ENCODE results near the gene DIPK1A. TPM values are rescaled to one million over a fixed set of nuclear protein-coding genes. Genes with fewer than 3 reads are reported as not detected.
"Not testable (repeated sequence)": the region's sequence is repeated elsewhere in the genome, so short reads cannot be mapped to it uniquely, and the experiment has no call there.

The DIPK1A gene
- total RNA-seq, 3 donors from 2014 or later: 12.1 to 14.7 (median 14.4) TPM

DNA sequence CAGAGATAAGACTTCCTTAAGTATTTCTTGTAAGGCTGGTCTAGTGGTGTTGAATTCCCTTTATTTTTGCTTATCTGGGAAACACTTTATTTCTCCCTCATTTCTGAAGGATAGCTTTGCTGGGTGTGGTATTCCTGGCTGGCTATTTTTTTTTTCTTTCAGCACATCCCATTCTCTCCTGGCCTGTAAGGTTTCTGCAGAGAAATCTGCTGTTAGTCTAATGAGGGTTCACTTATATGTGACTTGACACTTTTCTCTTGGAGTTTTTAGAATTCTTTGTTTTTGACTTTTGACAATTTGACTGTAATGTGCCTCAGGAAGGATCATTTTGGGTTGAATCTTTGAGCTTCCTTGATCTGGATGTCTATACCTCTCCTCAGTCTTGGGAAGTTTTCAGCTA, 61.5 kb downstream of the DIPK1A start:
- intact Hi-C loops (cut with DNase I; ENCODE audit: low total_unique reads): no loop called here

DNA sequence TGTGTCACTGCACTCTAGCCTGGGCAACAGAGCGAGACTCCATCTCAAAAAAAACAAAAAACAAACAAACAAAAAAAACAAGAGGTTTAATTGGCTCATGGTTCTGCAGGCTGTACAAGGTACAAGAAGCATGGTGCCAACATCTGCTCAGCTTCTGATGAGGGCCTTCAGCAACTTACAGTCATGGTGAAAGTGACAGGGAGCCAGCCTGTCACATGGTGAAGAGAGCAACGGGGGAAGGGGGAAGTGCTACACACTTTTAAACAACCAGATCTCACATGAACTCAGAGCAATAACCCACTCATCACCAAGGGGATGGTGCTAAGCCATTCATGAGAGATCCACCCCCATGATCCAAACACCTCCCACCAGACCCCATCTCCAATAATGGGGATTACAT, 63.2 kb downstream of the DIPK1A start:
- H3K36me3 ChIP-seq; DNase-seq (ENCODE audit: low spot score in 2 of 2); H3K27me3 ChIP-seq; intact Hi-C loops (cut with DNase I; ENCODE audit: low total_unique reads); H3K4me3 ChIP-seq; H3K27ac ChIP-seq; H3K9me3 ChIP-seq; H3K4me1 ChIP-seq: not testable (repeated sequence)

More for the DNA sequence above, 61.5 kb downstream of the DIPK1A start:
- H3K27ac ChIP-seq: no peak overlapping the region
- no peak for DNase-seq (ENCODE audit: low spot score in 2 of 2)
- H3K4me3 ChIP-seq: no peak overlapping the region
- H3K4me1 ChIP-seq: no peaks in the 10 kb centered on the region
- H3K9me3 ChIP-seq: peaks cover 0 to 4% of the 10 kb centered on the region in 2 donors
- no peak for TF ChIP-seq POLR2A (IDR thresholded peaks at IDR 0.05)
- no peaks in the 10 kb centered on the region for H3K36me3 ChIP-seq
- no peaks in the 10 kb centered on the region for H3K27me3 ChIP-seq

GRCh38 chr1:92887465-92887864, 73.8 kb downstream of the DIPK1A start:
- Histone ChIP-seq H3K27ac (no peak overlapping the region), H3K36me3 (no peaks in the 10 kb centered on the region), H3K4me1 (no peaks in the 10 kb centered on the region), H3K27me3 (no peaks in the 10 kb centered on the region), H3K4me3 (no peak overlapping the region), H3K9me3 (peaks cover 0 to 6% of the 10 kb centered on the region in 2 donors)
- intact Hi-C loops (cut with DNase I; ENCODE audit: low total_unique reads): no loop called here
- DNase-seq (ENCODE audit: low spot score in 2 of 2): no peak
- TF ChIP-seq, protein P1, sequence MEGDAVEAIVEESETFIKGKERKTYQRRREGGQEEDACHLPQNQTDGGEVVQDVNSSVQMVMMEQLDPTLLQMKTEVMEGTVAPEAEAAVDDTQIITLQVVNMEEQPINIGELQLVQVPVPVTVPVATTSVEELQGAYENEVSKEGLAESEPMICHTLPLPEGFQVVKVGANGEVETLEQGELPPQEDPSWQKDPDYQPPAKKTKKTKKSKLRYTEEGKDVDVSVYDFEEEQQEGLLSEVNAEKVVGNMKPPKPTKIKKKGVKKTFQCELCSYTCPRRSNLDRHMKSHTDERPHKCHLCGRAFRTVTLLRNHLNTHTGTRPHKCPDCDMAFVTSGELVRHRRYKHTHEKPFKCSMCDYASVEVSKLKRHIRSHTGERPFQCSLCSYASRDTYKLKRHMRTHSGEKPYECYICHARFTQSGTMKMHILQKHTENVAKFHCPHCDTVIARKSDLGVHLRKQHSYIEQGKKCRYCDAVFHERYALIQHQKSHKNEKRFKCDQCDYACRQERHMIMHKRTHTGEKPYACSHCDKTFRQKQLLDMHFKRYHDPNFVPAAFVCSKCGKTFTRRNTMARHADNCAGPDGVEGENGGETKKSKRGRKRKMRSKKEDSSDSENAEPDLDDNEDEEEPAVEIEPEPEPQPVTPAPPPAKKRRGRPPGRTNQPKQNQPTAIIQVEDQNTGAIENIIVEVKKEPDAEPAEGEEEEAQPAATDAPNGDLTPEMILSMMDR (IDR thresholded peaks at IDR 0.05): no peak
- no peak for TF ChIP-seq POLR2AphosphoS5 (IDR thresholded peaks at IDR 0.05)
- TF ChIP-seq POLR2A (IDR thresholded peaks at IDR 0.05): no peak

- TF ChIP-seq POLR2A (IDR thresholded peaks at IDR 0.05) (no peak), POLR2AphosphoS5 (IDR thresholded peaks at IDR 0.05) (no peak)
- TF ChIP-seq, protein P1 (IDR thresholded peaks at IDR 0.05): no peak
- intact Hi-C loops (cut with DNase I; ENCODE audit: low total_unique reads): no loop called here
- no peaks in the 10 kb centered on the region for H3K36me3 ChIP-seq
Measured at GRCh38 chr1:92886886-92887419, 74.3 kb downstream of the DIPK1A start.

GRCh38 chr1:92884195-92884594, 77.1 kb downstream of the DIPK1A start:
- Histone ChIP-seq H3K27me3 (no peaks in the 10 kb centered on the region), H3K4me1 (no peaks in the 10 kb centered on the region), H3K27ac (no peak overlapping the region), H3K36me3 (no peaks in the 10 kb centered on the region), H3K4me3 (no peak overlapping the region), H3K9me3 (peaks cover 0 to under 1% of the 10 kb centered on the region in 2 donors)
- intact Hi-C loops (cut with DNase I; ENCODE audit: low total_unique reads): no loop called here
- no peak for DNase-seq (ENCODE audit: low spot score in 2 of 2)
- no peak for TF ChIP-seq POLR2A (IDR thresholded peaks at IDR 0.05)
- TF ChIP-seq, protein P1 (IDR thresholded peaks at IDR 0.05): no peak
- no peak for TF ChIP-seq POLR2AphosphoS5 (IDR thresholded peaks at IDR 0.05)

More at GRCh38 chr1:92886886-92887419, 74.3 kb downstream of the DIPK1A start:
- peaks cover 0 to 6% of the 10 kb centered on the region in 2 donors for H3K9me3 ChIP-seq
- no peaks in the 10 kb centered on the region for H3K4me1 ChIP-seq
- H3K4me3 ChIP-seq: no peak overlapping the region
- DNase-seq (ENCODE audit: low spot score in 2 of 2): no peak
- H3K27me3 ChIP-seq: no peaks in the 10 kb centered on the region
- no peak overlapping the region for H3K27ac ChIP-seq

DNA sequence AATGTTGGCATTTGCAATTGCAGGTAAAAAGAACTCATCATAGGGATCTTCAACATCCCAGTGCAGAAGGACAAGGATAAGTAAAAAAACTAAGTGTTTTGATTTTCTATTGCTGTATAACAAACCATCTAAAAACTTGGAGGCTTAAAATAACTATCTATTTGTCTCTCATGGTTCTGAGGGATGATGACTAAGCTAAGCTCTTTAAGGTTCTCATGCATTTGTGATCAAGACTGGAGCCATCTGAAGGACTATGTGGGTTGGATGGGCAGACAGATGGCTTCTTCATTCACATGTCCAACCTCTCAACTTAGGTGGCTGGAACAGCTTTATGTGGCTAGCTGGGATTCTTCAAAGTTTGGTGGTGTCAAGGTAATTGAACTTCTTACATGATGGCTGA, 78.0 kb downstream of the DIPK1A start:
- intact Hi-C loops (cut with DNase I; ENCODE audit: low total_unique reads): no loop called here
- Histone ChIP-seq H3K4me3 (no peak overlapping the region), H3K4me1 (no peaks in the 10 kb centered on the region), H3K27me3 (no peaks in the 10 kb centered on the region), H3K27ac (no peak overlapping the region), H3K9me3 (no peaks in the 10 kb centered on the region), H3K36me3 (no peaks in the 10 kb centered on the region)
- DNase-seq (ENCODE audit: low spot score in 2 of 2): no peak
- TF ChIP-seq, protein P1 (IDR thresholded peaks at IDR 0.05): no peak
- TF ChIP-seq POLR2A (IDR thresholded peaks at IDR 0.05) (no peak), POLR2AphosphoS5 (IDR thresholded peaks at IDR 0.05) (no peak)

Measured in breast epithelium (tissue), 4 donors.